ENCODE data around the gene DNAJB2. TPM values are rescaled to one million over a fixed set of nuclear protein-coding genes. Genes with fewer than 3 reads are reported as not detected.
"Not testable (repeated sequence)": the region's sequence is repeated elsewhere in the genome, so short reads cannot be mapped to it uniquely, and the experiment has no call there.

Gene DNAJB2
- total RNA-seq, 4 donors from 2014 or later, result 91.2 to 138 (median 107) TPM

DNA sequence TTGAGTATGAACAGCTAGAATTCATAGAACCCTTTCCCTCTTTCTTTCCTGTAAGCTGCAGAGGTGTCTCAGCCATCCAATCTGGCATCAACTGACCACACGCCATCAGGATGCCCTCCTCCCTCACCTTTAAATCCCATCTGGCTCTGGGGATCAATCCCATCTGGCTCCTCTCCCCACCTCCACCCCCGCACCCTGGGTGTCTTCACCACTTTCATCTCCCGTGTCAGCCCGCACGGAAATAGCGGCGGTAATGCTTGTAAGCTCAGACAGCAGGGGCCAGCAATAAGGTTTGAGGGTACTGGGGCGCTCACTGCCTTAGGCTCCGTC lies 26.6 kb upstream of the DNAJB2 start:
- DNase-seq (ENCODE audit: low spot score in 2 of 2), result no peak
- 9% methylated on average over 9 of the region's 9 CpGs for WGBS
- Histone ChIP-seq H3K9me3 (no peaks in the 10 kb centered on the region), H3K27ac (peak overlapping the region; percentile 83), H3K36me3 (peaks cover 19% of the 10 kb centered on the region), H3K4me1 (peaks cover 74% of the 10 kb centered on the region), H3K27me3 (no peaks in the 10 kb centered on the region), H3K4me3 (peak overlapping the region; percentile 66)
- TF ChIP-seq POLR2A (IDR thresholded peaks at IDR 0.05) (no peak), EP300 (IDR thresholded peaks at IDR 0.05) (no peak), POLR2AphosphoS5 (IDR thresholded peaks at IDR 0.05) (no peak)
- TF ChIP-seq, protein P1, sequence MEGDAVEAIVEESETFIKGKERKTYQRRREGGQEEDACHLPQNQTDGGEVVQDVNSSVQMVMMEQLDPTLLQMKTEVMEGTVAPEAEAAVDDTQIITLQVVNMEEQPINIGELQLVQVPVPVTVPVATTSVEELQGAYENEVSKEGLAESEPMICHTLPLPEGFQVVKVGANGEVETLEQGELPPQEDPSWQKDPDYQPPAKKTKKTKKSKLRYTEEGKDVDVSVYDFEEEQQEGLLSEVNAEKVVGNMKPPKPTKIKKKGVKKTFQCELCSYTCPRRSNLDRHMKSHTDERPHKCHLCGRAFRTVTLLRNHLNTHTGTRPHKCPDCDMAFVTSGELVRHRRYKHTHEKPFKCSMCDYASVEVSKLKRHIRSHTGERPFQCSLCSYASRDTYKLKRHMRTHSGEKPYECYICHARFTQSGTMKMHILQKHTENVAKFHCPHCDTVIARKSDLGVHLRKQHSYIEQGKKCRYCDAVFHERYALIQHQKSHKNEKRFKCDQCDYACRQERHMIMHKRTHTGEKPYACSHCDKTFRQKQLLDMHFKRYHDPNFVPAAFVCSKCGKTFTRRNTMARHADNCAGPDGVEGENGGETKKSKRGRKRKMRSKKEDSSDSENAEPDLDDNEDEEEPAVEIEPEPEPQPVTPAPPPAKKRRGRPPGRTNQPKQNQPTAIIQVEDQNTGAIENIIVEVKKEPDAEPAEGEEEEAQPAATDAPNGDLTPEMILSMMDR (IDR thresholded peaks at IDR 0.05), result no peak

DNA sequence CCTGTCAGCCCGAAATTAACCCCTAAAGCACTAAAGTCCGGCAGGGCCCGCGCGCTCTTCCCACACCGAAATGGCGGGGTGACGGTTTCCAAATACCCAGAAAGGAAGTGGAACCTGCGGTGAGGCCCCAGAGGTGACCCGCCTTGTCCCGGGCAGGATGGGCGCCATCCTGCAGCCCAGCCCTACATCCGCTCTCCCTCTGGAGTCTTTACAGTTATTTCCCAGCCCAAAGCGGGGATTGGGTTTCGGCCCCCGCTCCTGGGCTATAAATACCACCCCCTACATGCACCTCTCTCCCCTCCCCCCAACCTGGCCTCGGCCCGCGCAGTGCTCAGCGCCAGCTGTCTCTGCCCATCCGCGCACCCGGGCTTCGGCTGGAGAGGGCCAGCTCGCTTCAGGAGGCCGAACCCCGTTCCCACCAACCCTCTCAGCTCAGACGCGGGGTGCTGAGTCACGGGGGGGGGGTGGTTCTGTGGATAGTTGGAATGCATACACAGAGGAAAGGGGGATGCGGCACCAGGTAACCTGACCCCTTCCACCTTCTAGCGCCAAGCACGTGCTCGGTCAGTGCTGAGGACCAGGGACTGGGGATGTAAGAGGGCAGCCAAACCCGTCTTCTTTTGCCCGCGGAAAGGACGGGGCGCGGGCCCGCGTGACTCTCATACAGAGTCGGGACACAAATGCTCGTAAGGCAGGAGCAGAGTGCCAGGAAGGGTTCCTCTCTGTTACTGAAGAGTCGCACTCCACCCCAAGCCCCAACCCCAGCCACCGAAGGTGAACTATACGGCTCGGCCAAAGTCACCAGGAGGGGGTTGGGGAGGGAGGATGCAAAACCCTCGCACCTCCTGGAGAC lies 26.0 kb upstream of the DNAJB2 start, which contains the start of gene TUBA4B:
TSS of gene TUBA4B (plus strand) at position 344 of the 853 bp plus-strand sequence. CDS start at position 509, 165 bp downstream.
- TF ChIP-seq EP300 (IDR thresholded peaks at IDR 0.05), result no peak
- TF ChIP-seq, protein P1 (IDR thresholded peaks at IDR 0.05), result no peak
- no peak for TF ChIP-seq POLR2A (IDR thresholded peaks at IDR 0.05)
- no peak for TF ChIP-seq POLR2AphosphoS5 (IDR thresholded peaks at IDR 0.05)
- H3K36me3 ChIP-seq, result peaks cover 13% of the 10 kb centered on the region
- no peak for DNase-seq (ENCODE audit: low spot score in 2 of 2)
- H3K4me3 ChIP-seq, result peak within 1 kb of the TSS; percentile 66
- 0% methylated on average over 21 of the region's 49 CpGs for WGBS
- H3K27ac ChIP-seq, result peak within 1 kb of the TSS; percentile 83
- H3K4me1 ChIP-seq, result peaks cover 68% of the 10 kb centered on the region
- H3K9me3 ChIP-seq, result no peaks in the 10 kb centered on the region
- no peaks in the 10 kb centered on the region for H3K27me3 ChIP-seq

DNA sequence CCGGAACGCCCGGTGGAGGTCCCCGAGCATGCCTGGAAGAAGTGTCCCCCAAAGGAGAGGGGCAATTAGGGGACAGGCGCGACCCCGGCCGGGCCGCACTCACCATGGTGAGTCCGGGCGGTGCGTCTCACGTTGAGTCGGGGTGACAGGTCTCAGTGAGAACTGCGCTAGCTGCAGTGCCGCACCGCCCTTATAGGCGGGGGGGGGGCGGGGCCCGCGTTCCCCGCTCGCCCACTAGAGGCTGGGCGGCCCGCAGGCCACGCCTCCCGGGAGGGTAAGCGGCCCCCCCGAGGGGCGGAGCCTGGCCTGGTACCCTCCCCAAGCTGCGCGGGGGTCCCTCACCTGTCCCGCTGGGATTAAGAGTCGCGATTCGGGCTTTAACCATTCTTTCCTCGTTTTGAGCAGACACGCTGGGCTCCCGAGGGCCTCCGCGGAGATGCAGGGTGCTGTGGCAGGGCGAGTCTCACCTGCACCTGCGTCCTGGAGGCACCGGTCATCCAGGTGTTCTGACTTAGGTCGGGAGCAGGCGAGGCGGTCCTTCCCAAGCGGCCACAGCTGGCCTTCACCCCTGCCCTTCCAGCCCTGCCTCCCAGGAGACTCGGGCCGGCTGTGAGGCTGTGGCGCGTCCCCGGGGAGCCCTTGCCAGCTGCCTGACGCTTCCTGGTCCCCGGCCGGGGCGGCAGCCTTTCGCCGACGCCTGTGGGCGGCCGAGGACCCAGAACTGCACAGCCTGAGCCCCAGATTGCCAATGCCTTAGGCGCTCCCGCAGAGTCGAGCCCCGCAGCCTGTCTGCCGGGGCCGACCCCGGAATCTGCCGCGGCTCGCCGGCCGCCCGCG lies 25.2 kb upstream of the DNAJB2 start, which contains the start of gene TUBA4A:
TSS of gene TUBA4A (minus strand) at position 166 of the 837 bp plus-strand sequence. CDS start at position 106, 60 bp downstream.
- no peak for TF ChIP-seq EP300 (IDR thresholded peaks at IDR 0.05)
- TF ChIP-seq POLR2A (IDR thresholded peaks at IDR 0.05), result peak; percentile 73 to 84
- TF ChIP-seq, protein P1 (IDR thresholded peaks at IDR 0.05), result no peak
- peak in 2 of 3 donors; percentile 0 to 90 for TF ChIP-seq POLR2AphosphoS5 (IDR thresholded peaks at IDR 0.05)
- Histone ChIP-seq H3K27ac (peak within 1 kb of the TSS; percentile 83), H3K9me3 (no peaks in the 10 kb centered on the region), H3K4me3 (peak within 1 kb of the TSS; percentile 66), H3K36me3 (peaks cover 10% of the 10 kb centered on the region), H3K27me3 (no peaks in the 10 kb centered on the region), H3K4me1 (peaks cover 60% of the 10 kb centered on the region)
- DNase-seq (ENCODE audit: low spot score in 2 of 2), result peak; percentile 87 to 91
- WGBS, result under 1% methylated on average over 41 of the region's 76 CpGs

DNA sequence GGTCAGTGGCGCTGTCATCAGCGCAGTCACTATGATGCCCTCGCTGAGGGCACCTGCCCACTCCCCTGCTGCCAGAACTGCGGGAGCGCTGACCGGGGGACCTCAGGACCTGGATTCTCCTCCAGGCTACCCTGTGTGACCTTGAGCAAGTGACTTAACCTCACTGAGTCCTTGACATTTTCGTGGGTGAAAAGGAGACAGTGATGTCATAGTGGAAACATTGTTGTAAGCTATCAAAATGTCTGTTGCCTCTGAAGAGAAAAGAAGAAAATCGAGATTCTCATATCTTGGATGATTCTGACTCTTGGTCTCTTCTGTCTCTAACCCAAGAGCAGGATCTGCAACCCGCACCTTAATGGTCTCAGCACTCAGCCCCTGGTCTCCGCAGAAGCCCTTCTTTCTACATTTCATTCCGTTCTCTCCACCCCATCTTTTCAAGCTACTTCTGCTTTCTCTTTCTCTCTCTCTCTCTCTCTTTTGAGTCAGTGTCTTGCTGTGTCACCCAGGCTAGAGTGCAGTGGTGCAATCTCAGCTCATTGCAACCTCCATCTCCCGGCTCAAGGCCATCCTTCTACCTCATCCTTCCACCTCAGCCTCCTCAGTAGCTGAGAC lies 24.5 kb upstream of the DNAJB2 start:
- no peak for TF ChIP-seq POLR2A (IDR thresholded peaks at IDR 0.05)
- TF ChIP-seq EP300 (IDR thresholded peaks at IDR 0.05), result no peak
- TF ChIP-seq POLR2AphosphoS5 (IDR thresholded peaks at IDR 0.05), result no peak
- Histone ChIP-seq H3K27me3 (no peaks in the 10 kb centered on the region), H3K4me3 (peak overlapping the region; percentile 66), H3K27ac (peak overlapping the region; percentile 83), H3K4me1 (peaks cover 53% of the 10 kb centered on the region), H3K9me3 (no peaks in the 10 kb centered on the region), H3K36me3 (peaks cover 10% of the 10 kb centered on the region)
- no peak for DNase-seq (ENCODE audit: low spot score in 2 of 2)
- WGBS, result 20% methylated on average over 12 of the region's 12 CpGs

DNA sequence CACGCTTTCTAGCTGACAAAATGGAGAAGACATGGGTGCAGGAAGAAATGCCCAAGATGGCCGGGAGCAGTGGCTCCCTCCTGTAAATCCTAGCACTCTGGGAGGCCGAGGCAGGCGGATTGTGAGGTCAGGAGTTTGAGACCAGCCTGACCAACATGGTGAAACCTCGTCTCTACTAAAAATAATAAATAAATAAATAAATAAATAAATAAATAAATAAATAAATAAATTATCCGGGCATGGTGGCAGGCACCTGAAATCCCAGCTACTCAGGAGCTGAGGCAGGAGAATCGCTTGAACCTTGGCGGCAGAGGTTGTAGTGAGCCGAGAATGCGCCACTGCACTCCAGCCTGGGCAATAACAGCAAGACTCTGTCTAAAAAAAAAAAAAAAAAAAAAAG lies 20.2 kb upstream of the DNAJB2 start:
- not testable (repeated sequence) for H3K27me3 ChIP-seq; H3K9me3 ChIP-seq; H3K36me3 ChIP-seq; H3K27ac ChIP-seq; H3K4me3 ChIP-seq; DNase-seq (ENCODE audit: low spot score in 2 of 2)
- H3K4me1 ChIP-seq, result peaks cover 15% of the 10 kb centered on the region
- 91% methylated on average over 10 of the region's 10 CpGs for WGBS

Data from suprapubic skin (tissue), 4 donors.